PC-9 (cell line): ENCODE measurements around the gene CWC25. TPM values are rescaled to one million over a fixed set of nuclear protein-coding genes. Genes with fewer than 3 reads are reported as not detected.
A peak's percentile ranks its signal among the peaks of the same experiment; 100 is the strongest.

ENCODE experiments used
- BruUV-seq: library from RNA; stranded (reverse); fragments of 400-500 nt; replicated peaks from 2 replicates; lab custom pipeline; 2021; lab: Mats Ljungman, UMichigan
- CTCF ChIA-PET: fragments of 300-600 bp; sonication (Branson Sonifier 250); formaldehyde crosslinking; loops from one replicate; lab custom pipeline; 2022; ENCODE audit warnings: antibody characterized with exemption; lab: Charles Lee
- POLR2A ChIA-PET: fragments of 300-600 bp; sonication (Branson Sonifier 250); formaldehyde crosslinking; loops from one replicate; lab custom pipeline; 2022; ENCODE audit warnings: antibody characterized with exemption; ENCODE audit not compliant: unreplicated experiment; lab: Charles Lee
- DNase-seq, 2 experiments: peaks; one replicate each; pipeline versions ENCODE4 v3.0.0 to v3.0.0-alpha.2; 2015 to 2022; ENCODE audit warnings: mixed read lengths in 1 of 2
- H2AFZ ChIP-seq: fragments of 200-600 bp; sonication (generic); 2 replicates; pipeline ENCODE4 v1.8.1; 2017; ENCODE audit warnings: antibody characterized with exemption
- H3F3A ChIP-seq: fragments of 200-600 bp; sonication (generic); 2 replicates; pipeline ENCODE4 v1.8.1; 2017; ENCODE audit warnings: antibody characterized with exemption, mild to moderate bottlenecking, low read depth; ENCODE audit not compliant: insufficient read depth
- H3K27ac ChIP-seq: fragments of 200-600 bp; sonication (generic); 2 replicates; pipeline ENCODE4 v1.6.1; 2016; ENCODE audit warnings: mixed run types
- H3K27me3 ChIP-seq: fragments of 200-600 bp; sonication (generic); 2 replicates; pipeline ENCODE4 v1.6.1; 2016; ENCODE audit warnings: low read depth, mixed run types; ENCODE audit not compliant: insufficient read depth
- H3K36me3 ChIP-seq: fragments of 200-600 bp; sonication (generic); 2 replicates; pipeline ENCODE4 v1.6.1; 2016; ENCODE audit warnings: low read depth, mixed run types
- H3K4me1 ChIP-seq: fragments of 200-600 bp; sonication (generic); replicated peaks from 2 replicates; pipeline ENCODE4 v1.6.1; 2016; ENCODE audit warnings: mixed run types; ENCODE audit not compliant: insufficient read depth
- H3K4me2 ChIP-seq: fragments of 200-600 bp; sonication (generic); 2 replicates; pipeline ENCODE4 v1.6.1; 2017; ENCODE audit warnings: mixed run types
- H3K4me3 ChIP-seq: fragments of 200-600 bp; sonication (generic); 2 replicates; pipeline ENCODE4 v1.6.1; 2016; ENCODE audit warnings: mixed run types
- H3K79me2 ChIP-seq: fragments of 200-600 bp; sonication (generic); 2 replicates; pipeline ENCODE4 v1.6.1; 2017; ENCODE audit warnings: low read depth, mixed run types
- H3K9me2 ChIP-seq: fragments of 200-600 bp; sonication (generic); 2 replicates; pipeline ENCODE4 v1.8.1; 2017; ENCODE audit warnings: mild to moderate bottlenecking; ENCODE audit not compliant: insufficient read depth
- H3K9me3 ChIP-seq: fragments of 200-600 bp; sonication (generic); 2 replicates; pipeline ENCODE4 v1.8.1; 2016; ENCODE audit warnings: low read depth; ENCODE audit not compliant: insufficient read depth
- H4K20me1 ChIP-seq: fragments of 200-600 bp; sonication (generic); 2 replicates; pipeline ENCODE4 v1.8.1; 2017; ENCODE audit not compliant: insufficient read depth
- CTCF ChIP-seq: fragments of 200-600 bp; sonication (generic); conservative IDR thresholded peaks from 2 replicates; pipeline ENCODE4 v1.6.1; 2017; ENCODE audit warnings: mixed run types, antibody characterized with exemption, mild to moderate bottlenecking, moderate library complexity
- EZH2 ChIP-seq: fragments of 200-600 bp; sonication (generic); IDR thresholded peaks from 2 replicates; pipeline ENCODE4 v1.8.0; 2017; ENCODE audit warnings: antibody characterized with exemption, low read depth
- intact Hi-C: fragments of 100-400 bp; cut with micrococcal nuclease; formaldehyde crosslinking; loops from one replicate; pipeline ENCODE4 v1.10.0; 2022; ENCODE audit not compliant: unreplicated experiment
- total RNA-seq: library from RNA; stranded (reverse); gene quantifications from 2 replicates; pipeline ENCODE4 v1.2.3, GENCODE V29; 2021

CWC25 gene
- total RNA-seq, 1 experiment from 2014 or later, result 13.7 TPM

GRCh38 chr17:38800237-38800760 is 24.8 kb downstream of the CWC25 start:
- Histone ChIP-seq H4K20me1 (peaks cover 19% of the 10 kb centered on the region), H3K36me3 (peaks cover 30% of the 10 kb centered on the region), H3K9me2 (no peaks in the 10 kb centered on the region), H3K27me3 (no peaks in the 10 kb centered on the region), H2AFZ (no peak overlapping the region; the same call in 1 of the 2 replicates), H3K4me1 (peaks cover 23% of the 10 kb centered on the region), H3K27ac (peak overlapping the region; percentile 96), H3K4me3 (peak overlapping the region; percentile 92), H3K79me2 (peaks cover 39% of the 10 kb centered on the region), H3K9me3 (no peaks in the 10 kb centered on the region), H3K4me2 (peak overlapping the region; percentile 78), H3F3A (peaks cover 34% of the 10 kb centered on the region)
- ChIA-PET POLR2A (interaction anchor here (0.6 to 0.7 kb wide), 3 partner anchors 14 to 103 kb away, joined by 3 to 5 read pairs (median 3); no protein-coding TSS in a partner anchor), CTCF (no interaction called here)
- intact Hi-C loops, result loop anchor here (10.0 kb wide), 1 partner anchor 65 kb away; no protein-coding TSS in a partner anchor
- BruUV-seq, result no TSS peak
- no peak for DNase-seq
- TF ChIP-seq CTCF (no peak), EZH2 (no peak)

GRCh38 chr17:38799501-38800236 is 25.5 kb downstream of the CWC25 start, which contains the start of gene PIP4K2B:
Gene PIP4K2B, minus strand, starts transcription at chr17:38799556. Its CDS starts 132 bp downstream, at chr17:38799424.
- ChIA-PET CTCF (no interaction called here), POLR2A (interaction anchor here (0.6 to 0.7 kb wide), 3 partner anchors 13 to 102 kb away, joined by 3 to 5 read pairs (median 3); no protein-coding TSS in a partner anchor)
- peaks cover 34% of the 10 kb centered on the region for H3F3A ChIP-seq
- peaks cover 23% of the 10 kb centered on the region for H3K4me1 ChIP-seq
- H3K9me3 ChIP-seq, result no peaks in the 10 kb centered on the region
- H3K4me3 ChIP-seq, result peak within 1 kb of the TSS; percentile 92
- peaks cover 44% of the 10 kb centered on the region for H3K79me2 ChIP-seq
- no peaks in the 10 kb centered on the region for H3K27me3 ChIP-seq
- peak within 1 kb of the TSS; percentile 96 for H3K27ac ChIP-seq
- peaks cover 30% of the 10 kb centered on the region for H3K36me3 ChIP-seq
- DNase-seq, result peak; percentile 89 to 95
- intact Hi-C loops, result loop anchor here (5.0 to 10.0 kb wide), 2 partner anchors 47 to 65 kb away; partner anchors contain the start of gene PSMB3
- TF ChIP-seq EZH2 (no peak), CTCF (no peak)
- BruUV-seq, result TSS peak; percentile 89
- H3K9me2 ChIP-seq, result no peaks in the 10 kb centered on the region
- H4K20me1 ChIP-seq, result peaks cover 19% of the 10 kb centered on the region
- peak within 1 kb of the TSS; percentile 81 for H3K4me2 ChIP-seq
- H2AFZ ChIP-seq, result peak within 1 kb of the TSS; percentile 69
